ENCODE measurements around the gene IVL.

Gene IVL

DNA sequence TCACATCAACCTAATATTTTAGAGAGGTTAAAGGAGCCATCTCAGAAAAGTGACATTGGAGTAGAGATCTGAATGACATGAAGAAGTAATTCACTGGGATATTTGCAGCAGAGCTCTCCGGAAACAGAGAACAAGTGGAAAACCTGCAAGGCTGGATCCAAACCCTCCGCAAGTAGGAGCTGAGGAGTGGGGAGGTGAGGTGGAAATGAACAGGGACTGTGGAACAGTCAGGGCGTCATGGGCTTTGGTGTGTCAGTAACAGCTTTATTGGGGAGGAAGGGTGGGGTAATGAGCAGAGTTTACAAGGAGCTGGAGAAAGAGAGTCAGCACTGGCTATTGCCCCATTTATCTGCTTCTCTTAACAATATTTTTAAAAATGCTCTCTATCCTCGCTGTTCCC lies 9.3 kb upstream of the IVL start:
- DNase-seq (ENCODE audit: low spot score): no peak

DNA sequence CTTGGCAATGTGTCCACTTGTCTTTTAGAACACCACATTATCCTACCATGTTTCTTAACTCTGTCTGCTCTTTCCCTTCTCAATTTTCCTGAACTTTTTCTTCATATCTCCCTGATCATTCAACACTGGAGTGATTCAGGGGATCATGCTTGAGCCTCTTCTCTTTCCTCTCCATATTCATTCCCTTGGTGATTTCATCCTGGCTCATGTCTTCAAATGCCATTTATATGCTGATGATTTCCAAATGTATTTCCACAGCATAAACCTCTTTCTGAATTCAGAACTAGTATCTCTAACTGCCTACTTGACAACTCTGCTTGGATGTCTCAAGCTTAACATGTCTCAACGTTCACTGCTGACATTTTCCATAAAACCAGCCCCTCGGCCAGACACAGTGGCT lies 8.5 kb upstream of the IVL start:
- no peak for DNase-seq (ENCODE audit: low spot score)

DNA sequence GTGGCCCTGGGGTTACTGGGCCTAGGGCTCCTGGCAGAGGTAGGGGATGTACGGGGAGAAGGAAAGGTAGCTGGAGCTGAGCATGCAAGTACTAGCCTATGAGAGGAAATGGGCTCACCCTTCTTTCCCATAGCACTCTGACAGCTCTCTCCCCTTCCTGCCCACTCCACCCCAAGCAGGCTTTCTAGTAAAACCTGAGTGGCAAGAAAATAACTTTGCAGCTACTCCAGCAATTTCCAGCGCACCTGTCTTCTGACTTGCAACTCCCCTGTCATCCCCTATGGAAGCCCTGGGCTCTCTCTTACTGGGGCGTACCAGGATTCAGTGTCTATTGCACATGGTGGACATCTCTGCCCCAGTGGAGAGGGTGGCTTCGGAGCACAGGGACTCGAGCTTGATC lies 6.7 kb upstream of the IVL start:
- no peak for DNase-seq (ENCODE audit: low spot score)

GRCh38 chr1:152902636-152903035 lies 5.7 kb upstream of the IVL start:
- no peak for DNase-seq (ENCODE audit: low spot score)

- DNase-seq (ENCODE audit: low spot score): no peak
Observed at GRCh38 chr1:152904688-152905440, 3.5 kb upstream of the IVL start.

GRCh38 chr1:152906023-152906565 lies 2.3 kb upstream of the IVL start:
- DNase-seq (ENCODE audit: low spot score): peak; percentile 45

DNA sequence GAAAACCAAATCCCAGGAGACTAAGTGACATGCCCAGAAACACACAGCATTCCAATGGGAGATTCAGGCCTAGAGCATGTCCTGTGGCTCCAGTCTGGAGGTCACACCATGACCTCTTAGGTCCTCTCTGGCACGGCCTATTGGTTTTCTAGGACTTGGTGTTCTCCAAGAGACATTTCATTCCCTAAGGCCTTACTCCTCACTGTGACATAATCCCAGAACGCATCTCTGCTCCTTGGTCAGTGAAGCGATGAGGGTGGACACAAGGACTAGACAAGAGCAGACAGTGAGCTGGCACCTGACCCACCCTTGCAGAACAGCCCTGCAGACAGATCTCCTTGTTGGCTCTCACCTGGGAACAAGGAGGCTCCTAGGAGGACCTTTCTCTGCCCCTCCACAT lies 860 bp downstream of the IVL start:
- no peak for DNase-seq (ENCODE audit: low spot score)

DNA sequence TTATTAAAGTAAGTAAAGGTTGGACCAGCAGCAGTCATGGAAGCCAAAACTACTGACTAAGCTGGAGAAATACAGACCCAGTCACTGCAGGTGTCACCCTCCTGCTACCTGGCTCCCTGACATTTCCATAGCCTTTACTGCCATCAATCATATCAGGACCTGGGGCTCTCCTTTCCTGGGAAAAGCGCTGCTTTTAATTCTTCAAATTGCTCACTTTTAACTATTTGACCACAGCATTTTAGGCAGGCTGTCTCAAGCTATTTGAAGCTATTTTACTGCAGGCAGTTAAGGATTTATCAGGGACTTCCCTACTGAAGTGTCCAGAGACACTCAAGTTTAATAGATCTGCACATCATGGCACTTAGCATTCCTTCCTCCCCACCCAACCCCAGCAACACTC lies 4.1 kb downstream of the IVL start:
- DNase-seq (ENCODE audit: low spot score): no peak

- no peak for DNase-seq (ENCODE audit: low spot score)
Observed at GRCh38 chr1:152912900-152913299, 4.6 kb downstream of the IVL start.

- no peak for DNase-seq (ENCODE audit: low spot score)
Observed at GRCh38 chr1:152917794-152918193, 9.4 kb downstream of the IVL start.

- no peak for DNase-seq (ENCODE audit: low spot score)
Observed at GRCh38 chr1:152919071-152919470, 10.7 kb downstream of the IVL start.

DNA sequence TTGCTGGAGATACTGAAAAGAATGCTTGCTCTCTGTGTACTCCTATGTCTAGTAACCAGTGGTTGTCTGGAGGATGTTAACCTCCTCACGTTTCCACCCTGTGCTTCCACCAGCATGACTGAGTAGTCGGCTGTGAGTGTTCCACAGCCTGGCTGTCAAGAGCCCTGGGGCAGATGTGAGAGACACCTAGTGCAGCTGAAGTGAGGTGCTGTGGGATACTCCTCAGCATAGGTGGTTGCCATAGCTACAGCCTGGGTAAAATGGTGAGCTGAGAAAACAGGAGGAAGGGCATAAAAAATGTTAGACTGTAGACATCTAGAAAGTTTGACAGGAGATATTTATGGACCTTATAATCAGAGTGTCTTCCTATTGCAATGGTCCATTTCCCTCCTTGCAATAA lies 15.8 kb downstream of the IVL start:
- DNase-seq (ENCODE audit: low spot score): no peak

DNA sequence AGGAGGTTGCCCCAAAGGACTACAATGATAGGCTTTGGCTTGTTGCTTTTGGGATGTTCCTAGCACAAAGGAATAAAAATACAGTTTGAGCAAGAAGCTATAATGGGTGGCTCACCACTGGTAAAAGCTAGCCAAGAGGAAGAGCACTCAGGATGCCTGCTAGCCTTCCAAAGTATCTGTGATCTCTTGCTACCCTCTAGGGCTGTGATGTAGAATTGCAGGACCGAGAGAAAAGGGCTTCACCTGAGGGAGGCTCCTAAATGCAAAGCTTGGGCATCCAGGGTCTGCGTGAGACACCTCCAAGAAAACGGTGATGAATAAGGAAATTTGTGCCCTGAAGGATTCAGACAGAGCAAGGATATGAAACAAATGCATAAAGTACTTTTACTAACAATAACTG lies 17.7 kb downstream of the IVL start:
- peak; percentile 43 for DNase-seq (ENCODE audit: low spot score)

- no peak for DNase-seq (ENCODE audit: low spot score)
Observed at GRCh38 chr1:152928671-152929070, 20.3 kb downstream of the IVL start.

GRCh38 chr1:152932170-152932811 lies 23.9 kb downstream of the IVL start:
- no peak for DNase-seq (ENCODE audit: low spot score)

DNA sequence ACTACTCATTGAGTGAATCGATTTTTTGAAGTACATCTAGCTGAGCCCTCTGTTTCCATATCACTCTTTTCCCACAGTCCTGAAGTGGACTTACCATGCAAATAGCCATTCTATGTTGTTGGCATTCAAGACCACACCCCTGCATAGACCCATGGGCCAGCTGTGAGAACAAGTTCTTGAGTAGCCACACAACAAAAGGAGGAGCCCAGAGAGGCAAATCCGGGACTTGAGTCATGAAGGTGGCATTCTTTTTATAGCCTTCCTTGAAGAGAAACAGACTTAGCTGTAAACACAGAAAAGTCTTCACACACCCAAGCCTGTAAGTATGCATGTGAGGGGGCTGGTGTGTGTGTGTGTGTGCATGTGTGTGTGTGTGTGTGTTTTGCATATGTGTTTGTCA lies 24.9 kb downstream of the IVL start:
- DNase-seq (ENCODE audit: low spot score): no peak

- no peak for DNase-seq (ENCODE audit: low spot score)
Observed at GRCh38 chr1:152940614-152941013, 32.3 kb downstream of the IVL start.

GRCh38 chr1:152941037-152941711 lies 32.8 kb downstream of the IVL start:
- no peak for DNase-seq (ENCODE audit: low spot score)

- DNase-seq (ENCODE audit: low spot score): no peak
Observed at GRCh38 chr1:152942161-152942560, 33.8 kb downstream of the IVL start.

DNA sequence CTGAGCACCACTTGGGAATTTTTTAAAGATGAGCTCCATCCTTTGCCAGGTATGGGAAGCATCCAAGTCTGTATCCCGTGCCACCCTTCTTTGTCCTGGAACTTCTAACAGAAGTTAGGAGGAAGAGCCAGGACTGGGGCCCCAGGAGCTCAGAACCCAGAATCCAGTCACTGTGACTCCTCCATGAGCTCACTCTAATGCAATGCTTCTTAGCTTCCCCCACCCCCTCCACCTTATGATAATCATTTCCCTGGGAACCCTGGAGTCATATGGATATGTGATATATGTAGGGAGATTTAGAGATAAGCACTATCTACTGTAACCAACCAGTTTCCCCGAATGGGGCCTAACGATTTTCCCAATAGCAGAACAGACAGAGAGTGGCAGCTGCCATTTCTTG lies 37.9 kb downstream of the IVL start:
- DNase-seq (ENCODE audit: low spot score): no peak

DNA sequence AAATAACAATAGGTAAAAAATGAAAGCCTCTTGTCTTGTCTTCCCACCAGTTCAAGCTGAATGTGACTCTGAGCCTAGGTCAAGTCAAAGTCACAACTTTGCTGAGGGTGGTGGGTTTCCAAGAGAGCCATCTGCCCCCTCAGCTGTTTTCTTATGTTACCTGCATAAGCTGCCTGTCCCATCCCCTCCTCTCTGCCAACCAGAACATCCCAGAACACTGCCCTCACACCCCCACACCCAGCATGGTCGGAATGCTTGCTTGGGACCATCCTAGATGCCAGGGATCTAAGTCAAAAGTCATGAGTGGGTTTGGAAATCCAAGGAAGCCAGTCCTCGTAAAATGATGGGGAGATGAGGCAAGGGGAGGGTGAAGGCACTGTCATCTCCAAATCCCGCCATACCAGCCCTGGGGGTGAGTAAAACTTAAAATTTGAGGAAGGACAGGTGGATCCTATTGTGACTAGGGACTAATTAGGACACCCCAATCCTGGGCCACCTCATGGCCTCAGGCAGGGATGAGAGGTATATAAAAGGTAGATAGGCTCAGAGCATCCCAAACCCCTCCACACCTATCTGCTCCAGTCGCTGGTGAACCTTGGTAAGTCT lies 38.4 kb downstream of the IVL start, which contains the start of gene SPRR5:
TSS of gene SPRR5 (plus strand) at position 556 of the 606 bp plus-strand sequence. CDS start 1,349 bp downstream, outside the sequence.
- no peak for DNase-seq (ENCODE audit: low spot score)

- no peak for DNase-seq (ENCODE audit: low spot score)
Observed at GRCh38 chr1:152951711-152952110, 43.4 kb downstream of the IVL start.

DNA sequence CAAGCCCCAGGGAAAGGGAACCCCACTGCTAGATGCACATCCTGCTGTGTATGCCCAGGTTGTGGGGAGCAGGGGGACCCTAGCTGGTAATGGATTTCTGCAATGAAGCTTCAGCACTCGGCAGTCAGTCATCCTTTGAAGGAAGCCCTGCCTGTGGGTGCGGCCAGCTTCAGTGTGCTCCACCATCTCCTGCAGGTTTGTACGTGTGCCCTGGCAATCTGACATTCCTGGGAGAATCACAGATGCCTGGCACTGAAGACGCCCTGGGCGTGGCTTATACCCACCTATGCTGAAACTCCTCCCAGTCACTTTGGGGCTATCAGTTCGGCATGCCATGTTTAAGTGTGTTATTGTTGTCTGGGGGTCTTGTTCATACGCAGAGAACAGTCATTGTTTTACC lies 45.4 kb downstream of the IVL start:
- no peak for DNase-seq (ENCODE audit: low spot score)

All from LoVo (cell line).